GM18498 (cell line): ENCODE data around the gene SKP1.

Experiments used
- ATAC-seq: cut with Tn5 transposase; IDR thresholded peaks from one replicate; pipeline ENCODE4 v1.9.1; 2021; ENCODE audit warnings: mild to moderate bottlenecking, moderate library complexity; ENCODE audit not compliant: unreplicated experiment

The SKP1 gene

DNA sequence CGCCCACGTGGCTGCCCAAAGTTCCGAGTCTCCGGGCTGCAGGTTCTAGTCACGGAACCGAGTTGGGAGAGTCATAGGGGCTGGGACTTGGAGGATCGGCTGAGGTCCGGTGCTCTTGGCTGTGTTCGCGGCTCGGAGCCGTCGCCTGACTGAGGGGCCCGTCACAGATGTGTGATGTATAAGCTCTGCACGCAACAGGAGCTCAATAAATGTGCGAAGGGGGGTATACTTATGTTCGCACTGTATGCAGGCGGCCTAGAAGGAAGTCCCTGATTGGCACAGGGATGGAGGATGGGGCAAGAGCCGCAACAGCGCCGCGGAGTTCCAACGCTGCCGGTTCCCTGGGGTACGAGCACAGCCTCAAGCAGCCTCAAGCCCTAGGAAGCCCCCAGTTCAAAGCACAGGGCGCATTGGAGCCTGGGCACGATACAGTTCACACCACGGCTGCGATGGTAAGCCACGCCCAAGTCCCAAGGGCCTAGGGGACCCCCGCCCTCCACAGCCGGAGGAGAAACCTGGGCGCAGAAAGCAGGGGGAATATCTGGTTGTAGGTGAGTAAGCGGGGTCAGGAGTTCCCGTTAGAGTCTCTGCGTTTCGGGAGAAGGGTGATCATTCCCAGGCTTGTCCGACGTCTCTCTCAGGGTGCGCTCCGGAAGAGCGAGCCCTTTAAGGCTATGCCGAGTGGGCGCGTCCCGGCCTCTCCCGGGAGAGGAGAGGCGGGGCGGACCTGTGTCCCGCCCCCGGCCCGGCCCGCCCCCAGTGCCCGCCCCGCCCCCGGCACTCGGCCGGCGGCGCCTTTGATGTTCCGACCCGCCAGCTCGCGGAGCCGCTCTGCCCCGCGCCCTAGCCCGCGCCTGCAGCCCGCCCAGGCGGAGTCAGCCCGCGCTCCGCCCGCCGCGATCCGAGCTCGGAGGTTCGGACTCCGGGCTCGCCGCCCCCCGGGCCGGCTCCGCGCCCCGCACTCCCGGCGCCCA is 62.6 kb downstream of the SKP1 start, which contains the start of gene TCF7:
Gene TCF7, plus strand, starts transcription at position 780 of the 974 bp plus-strand sequence. CDS start 226 bp downstream, outside the sequence.
- peak; percentile 84 for ATAC-seq

DNA sequence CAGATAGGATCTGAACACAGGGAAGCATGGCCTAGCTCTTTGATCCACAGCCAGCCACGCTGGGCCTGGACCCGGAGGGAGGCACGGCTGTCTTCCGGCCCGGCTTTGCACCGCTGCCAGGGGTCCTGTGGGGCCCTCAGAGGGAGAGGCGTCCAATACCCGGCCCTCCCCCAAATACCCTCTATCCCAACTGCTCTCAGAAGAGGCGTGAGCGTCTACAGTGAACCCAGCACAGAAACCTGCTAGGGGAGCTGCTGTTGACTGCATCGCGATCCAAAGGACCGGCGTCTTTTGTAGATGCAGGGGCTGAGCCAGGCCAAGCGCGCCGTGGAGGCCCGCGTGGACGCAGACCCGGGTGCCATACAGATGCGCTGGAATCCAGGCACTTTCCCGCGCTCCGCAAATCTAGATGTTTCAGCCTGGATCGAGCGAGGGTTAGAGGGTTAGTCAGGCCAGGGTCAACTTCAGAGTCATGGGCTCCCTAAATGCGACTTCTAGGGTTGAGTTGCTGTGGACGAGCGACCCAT is 63.3 kb downstream of the SKP1 start:
- no peak for ATAC-seq

DNA sequence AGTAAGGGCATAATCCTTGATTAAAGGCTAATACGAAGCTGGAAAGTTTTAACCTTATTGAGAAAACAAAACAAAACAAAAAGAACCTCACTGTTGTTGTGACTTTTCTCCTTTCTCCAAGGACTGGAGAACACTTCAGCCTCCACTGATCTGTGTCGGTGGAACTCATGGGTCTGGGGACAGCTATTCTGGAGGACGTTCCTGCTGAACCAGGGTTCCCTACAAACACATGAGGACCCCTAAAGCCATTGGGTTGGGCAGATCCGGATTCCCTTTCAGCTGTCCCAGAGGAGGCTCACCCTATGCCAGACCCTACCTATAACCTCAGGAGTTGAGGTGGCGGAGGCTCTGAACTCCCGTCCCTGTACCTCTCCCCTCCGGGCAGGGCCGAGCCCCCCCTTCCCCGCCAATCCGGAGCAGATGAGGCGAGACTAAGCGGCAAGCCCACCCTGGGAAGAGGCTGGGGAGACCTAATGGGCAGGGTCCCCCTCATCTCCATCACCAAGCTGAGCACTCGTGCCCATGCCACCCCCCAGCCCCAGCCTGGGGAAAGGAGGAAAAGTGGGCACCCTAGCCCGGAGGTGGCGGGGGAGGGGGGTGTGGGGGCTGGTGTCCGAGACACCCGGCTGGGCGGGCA is 63.9 kb downstream of the SKP1 start:
- no peak for ATAC-seq

DNA sequence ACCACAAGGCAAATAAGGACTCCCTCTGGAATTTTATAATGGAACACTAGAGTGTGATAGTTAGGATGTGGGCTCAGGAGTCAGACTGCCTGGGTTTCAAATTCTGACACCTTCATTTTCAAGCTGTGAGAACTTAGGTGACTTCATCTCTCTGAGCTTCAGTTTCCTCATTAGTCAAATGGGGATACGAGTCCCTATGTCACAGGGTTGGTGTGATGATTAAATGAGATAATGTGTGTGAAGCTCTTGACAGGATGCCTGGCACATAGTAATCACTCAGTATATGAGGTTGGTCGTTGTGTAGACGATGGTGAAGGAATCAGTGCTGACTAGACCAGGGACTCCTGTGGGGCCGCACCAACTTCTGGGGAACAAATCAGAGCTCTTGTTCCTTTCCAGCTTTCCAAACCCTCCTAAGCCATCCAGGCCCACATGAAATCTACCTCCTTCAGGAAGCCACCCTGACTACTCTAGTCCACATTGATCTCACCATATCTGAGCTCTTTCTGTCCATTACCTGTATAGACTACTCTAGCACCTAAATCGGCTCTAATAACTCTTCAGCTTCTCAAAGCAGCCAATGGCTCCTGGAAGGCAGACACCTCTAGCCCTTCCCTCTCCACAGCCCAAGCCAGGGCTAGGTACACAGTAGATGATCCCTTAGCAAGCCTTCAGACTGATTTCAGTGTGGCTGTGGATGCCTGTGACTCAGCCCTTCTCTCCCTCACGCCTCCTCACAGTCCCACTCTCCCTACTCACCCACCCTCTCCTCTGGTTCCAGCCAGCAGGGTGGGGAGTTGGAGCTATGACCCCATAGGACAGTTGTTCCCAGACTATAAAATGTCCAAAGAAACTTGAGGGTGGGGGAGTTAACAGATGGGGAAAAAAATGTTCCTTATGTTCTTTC is 64.8 kb downstream of the SKP1 start:
- no peak for ATAC-seq

DNA sequence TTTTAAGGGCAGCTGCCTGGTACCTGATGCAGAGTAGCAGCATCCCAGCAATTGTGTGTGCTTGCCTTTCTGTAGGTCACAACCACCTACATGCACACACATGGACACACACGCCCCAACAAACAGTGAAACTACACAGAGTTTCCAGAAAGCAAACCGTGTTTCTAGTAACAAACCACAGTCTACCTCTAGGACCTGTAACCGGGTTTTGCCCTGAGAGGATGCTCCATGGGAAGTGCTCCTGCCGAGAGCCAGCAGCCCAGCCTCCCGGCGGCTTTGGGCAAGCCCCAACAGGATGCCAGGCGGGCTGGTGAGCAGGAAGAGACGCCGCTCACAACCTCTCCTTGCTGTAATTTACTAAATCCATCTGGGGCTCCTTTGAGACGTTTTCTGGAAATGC is 66.4 kb downstream of the SKP1 start:
- ATAC-seq, result no peak

DNA sequence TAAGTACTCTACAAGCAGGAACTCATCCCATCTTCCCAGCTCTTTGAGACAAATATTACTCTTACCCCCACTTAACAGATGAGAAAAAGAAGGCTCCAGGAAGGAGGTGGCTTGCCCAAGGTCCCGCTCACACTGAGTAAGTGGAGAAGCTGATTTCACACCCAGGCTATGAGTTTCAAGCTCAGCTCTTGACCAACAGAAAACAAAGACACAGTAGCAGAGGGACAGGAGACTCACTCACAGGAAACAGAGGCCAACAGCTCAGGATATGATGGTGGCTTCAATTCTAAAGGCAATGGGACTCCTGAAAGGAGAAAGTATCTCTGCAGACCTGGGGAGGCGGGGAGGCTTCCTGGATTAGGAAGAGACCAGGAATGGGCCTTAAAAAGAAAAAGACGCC is 69.0 kb downstream of the SKP1 start:
- no peak for ATAC-seq

DNA sequence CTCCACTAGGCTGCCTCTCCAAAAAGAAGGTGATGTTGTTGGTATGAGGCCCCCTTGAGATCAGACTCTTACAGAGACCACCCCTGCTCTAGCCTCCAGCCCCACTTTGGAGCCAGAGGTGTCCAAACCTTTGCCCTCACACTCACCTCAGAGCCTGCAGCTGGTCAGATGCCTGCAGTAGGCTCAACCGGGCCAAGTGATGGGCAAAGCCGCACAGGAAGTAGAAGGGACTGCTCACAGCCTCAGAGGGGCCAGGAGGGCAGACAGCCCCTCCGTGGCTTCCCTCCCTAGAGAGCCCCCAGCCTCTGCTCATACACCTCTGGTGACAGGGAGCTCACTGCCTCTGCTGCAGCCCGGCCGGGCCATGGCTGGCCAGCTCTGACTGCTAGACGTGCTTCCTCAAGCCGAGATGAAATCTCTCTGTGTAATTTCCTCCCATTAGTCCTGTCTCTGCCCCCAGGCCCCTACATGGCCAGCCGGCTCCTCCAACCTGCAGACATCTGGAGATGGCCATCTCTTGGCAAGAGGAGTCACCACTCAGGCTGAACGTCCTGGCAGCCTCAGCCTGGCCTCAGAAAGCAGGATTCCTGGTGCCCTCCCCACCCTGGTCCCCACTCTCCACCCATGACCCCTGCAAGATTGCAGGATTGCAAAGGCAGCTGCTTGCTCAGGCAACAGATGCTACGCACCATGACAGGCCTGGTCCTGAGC is 69.6 kb downstream of the SKP1 start:
- ATAC-seq, result no peak

DNA sequence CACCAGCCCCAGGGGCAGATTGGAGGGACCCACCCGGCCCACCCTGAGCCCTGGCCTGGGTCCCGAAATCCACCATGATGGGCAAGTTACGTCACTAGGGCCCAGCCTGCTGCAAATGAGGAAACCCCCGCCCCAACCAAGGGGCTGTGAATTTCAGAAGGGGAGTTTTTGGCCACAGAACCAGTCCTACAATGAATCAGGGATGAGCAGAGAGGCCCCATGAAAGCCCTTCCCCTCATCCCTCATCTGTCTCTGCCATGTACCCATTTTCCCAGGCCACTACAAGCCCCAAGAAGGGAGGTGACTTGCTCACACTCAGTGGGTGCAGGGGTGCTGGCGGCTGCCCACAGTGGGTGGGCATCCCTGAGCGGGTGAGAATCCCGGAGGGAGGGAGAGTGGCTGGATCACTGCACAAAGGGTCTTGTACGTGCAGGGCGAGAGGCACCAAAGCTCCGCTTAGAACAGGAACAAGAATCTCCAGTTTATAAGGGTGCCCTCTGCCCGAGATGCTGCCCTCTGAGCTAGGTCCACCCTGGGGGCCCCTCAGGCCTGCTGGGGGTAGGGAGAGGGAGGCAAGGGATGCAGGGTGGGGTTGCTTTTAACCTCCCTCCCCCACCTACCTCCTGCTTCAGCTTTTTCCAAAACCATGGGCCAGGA is 72.6 kb downstream of the SKP1 start:
- ATAC-seq, result no peak

DNA sequence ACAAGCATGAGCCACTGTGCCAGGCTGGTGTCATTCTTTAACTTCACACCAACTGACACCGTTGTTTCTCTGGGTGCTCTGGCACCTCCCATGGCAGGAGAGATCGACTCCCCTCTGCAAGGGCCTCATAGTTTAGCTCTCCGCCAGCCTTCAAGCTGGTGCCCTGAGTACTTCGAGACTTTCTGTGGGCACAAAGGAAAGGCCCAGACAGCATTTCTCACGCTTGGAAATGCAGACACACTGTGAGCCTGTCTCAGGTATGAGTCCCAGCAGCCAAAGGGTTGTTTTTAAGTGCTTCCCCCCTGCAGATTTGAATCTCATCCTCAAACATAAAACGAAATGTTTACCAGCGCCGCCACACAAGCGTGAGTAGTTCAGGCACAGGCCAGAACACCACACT is 73.4 kb downstream of the SKP1 start:
- no peak for ATAC-seq

DNA sequence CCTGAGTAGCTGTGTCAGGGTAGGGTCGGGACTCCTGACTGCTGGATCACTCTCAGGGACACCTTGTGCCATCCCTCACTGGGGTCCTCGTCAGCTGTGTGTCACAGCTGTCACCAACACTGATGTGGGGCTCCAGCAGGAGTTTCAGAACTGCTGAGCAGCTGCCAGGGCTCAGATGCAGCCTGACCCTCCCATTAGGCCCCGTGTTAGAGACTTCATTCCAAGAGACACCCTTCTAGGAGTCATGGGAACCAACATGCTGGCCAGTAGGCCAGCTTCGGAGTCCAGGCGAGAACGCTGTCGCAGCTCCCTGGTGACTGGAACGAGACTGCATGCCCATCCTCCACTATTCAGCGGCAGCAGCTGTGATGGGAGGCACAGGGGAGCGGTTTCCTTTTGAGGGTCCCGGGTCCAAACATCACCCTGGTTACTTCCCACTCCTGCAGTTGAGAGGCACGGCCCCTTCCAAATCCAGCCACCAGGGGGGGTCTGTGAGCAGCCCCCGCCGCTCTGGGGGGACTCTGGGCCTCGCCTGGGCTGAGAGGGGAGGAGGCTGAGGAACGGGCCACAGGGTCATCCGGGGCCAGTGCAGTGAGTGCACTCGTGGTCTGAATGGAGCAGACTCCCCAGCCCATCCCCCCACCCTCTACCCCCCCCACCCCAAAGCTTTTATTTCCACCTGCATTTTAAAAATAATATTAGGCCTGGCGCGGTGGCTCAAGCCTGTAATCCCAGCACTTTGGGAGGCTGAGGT is 74.9 kb downstream of the SKP1 start:
- ATAC-seq, result no peak

DNA sequence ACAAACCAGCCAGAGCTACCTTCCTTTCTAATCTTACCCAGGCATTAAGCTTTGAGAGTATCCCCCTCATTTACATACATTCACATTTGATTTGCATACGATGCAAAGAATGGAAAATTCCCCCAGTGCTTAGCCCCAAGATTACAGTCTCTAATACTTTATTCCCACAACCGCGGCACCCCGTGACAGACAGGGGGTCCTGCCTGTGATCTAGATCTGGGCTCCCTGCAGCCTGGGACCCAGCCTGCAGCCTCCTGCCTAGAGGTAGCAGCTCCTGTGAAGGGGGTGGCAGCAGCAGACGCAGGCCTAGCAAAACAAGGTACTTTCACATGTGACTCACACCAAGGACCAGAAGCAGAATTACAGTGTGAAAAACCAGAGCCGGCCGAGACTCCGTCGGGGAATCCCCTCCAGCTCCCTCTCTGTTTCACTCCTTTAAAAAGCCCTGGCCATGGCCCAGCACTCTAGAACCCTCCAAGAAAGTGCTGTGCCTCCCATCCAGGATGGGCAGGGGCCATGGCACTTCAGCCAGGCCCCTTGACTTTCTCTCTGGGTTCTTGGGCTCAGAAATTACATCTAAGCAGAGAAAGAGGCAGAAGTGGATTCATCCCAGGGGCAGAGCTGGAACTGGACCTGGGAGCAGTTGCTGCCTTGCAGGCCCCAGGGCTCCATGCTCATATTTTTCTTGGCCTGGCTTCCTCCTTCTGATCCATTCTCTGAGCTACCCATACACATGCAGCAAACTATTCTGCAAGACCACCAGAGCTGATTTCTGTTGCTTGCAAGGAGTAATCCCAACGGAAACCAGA is 76.3 kb downstream of the SKP1 start:
- ATAC-seq, result peak; percentile 82

DNA sequence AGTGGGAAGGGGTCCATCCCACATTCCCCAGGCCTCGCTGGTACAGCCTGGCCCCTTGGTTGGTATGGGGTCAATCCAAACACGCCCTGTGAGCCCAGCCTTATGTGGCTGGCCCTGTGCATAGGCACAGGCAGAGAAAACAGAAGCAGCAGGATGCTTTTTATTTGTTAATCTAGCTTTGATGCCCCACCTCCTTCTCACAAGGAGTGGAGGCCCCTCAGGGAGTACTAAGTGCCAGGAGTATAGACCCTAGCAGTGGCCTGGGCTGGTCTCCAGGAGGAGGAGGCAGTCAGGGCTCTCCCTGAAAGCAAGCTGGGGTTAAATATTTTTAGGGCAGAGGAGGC is 76.8 kb downstream of the SKP1 start:
- ATAC-seq, result no peak

DNA sequence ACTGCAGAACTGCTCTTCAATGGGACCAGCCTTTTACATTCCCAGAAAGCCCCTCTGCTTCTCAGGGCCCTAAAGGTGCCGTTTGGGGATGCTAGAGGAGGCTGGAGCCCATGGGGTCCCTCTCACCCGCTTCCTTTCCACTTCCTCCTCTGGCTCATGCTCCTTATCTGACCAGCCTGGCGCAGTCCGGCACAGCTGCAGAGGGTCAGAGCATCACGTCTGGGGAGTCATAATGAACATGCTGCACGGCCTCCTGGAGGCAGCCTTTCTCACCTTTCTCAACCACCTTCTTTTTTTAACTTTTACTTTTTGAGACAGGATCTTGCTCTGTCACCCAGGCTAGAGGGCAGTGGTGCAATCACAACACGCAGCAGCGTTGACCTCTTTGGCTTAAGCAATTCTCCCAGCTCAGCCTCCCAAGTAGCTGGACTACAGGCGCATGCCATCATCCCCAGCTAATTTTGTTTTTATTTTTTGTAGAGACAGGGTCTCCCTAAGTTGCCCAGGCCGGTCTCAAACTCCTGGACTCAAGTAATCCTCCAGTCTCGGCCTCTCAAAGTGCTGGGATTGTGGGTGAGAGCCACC is 77.4 kb downstream of the SKP1 start:
- no peak for ATAC-seq
